Uterus (tissue), 4 donors: ENCODE data around the gene TECTB. TPM values are rescaled to one million over a fixed set of nuclear protein-coding genes. Genes with fewer than 3 reads are reported as not detected.
A peak's percentile ranks its signal among the peaks of the same experiment; 100 is the strongest.

Source experiments
- DNase-seq, 2 donors: peaks; one replicate each; pipeline ENCODE4 v3.0.0-alpha.2; 2019 to 2020
- H3K27ac ChIP-seq, 2 donors: fragments of 200-600 bp; sonication (generic); 1 replicate in 1 of 2; 2 replicates in 1 of 2; pipeline ENCODE4 v1.5.1; 2016 to 2018
- H3K27me3 ChIP-seq, 2 donors: fragments of 200-600 bp; sonication (generic); one replicate each; pipeline ENCODE4 v1.5.1; 2018 to 2019; ENCODE audit warnings: control low read depth in 1 of 2
- H3K36me3 ChIP-seq, 2 donors: fragments of 200-600 bp; sonication (generic); one replicate each; pipeline ENCODE4 v1.5.1; 2019; ENCODE audit warnings: control low read depth in 1 of 2
- H3K4me1 ChIP-seq, 2 donors: fragments of 200-600 bp; sonication (generic); one replicate each; pipeline ENCODE4 v1.5.1; 2018 to 2019; ENCODE audit warnings: control low read depth in 1 of 2
- H3K4me3 ChIP-seq, 2 donors: fragments of 200-600 bp; sonication (generic); 1 replicate in 1 of 2; 2 replicates in 1 of 2; pipeline ENCODE4 v1.5.1; 2018 to 2019; ENCODE audit warnings: mild to moderate bottlenecking in 1 of 2
- H3K9me3 ChIP-seq, 2 donors: fragments of 200-600 bp; sonication (generic); one replicate each; pipeline ENCODE4 v1.5.1; 2019; ENCODE audit warnings: control low read depth in 1 of 2
- CTCF ChIP-seq, 4 experiments: fragments of 200-600 bp in 2 of 4; fragments of 450-650 bp in 2 of 4; sonication (generic) in 2 of 4; IDR thresholded peaks; one replicate each; pipeline ENCODE4 v1.5.1; 2016 to 2019; ENCODE audit warnings: antibody characterized with exemption in 4 of 4, mild to moderate bottlenecking in 2 of 4, moderate library complexity in 1 of 4
- POLR2A ChIP-seq, 2 donors: fragments of 450-650 bp; IDR thresholded peaks; one replicate each; pipeline ENCODE4 v1.6.1; 2016; ENCODE audit warnings: antibody characterized with exemption in 2 of 2, mild to moderate bottlenecking in 1 of 2, moderate library complexity in 1 of 2
- intact Hi-C: fragments of 100-400 bp; cut with DNase I; formaldehyde crosslinking; loops from one replicate; pipeline ENCODE4 v1.15.1; 2023; ENCODE audit warnings: low total_unique reads
- total RNA-seq, 4 donors: library from RNA; depleted of rRNA in 3 of 4; stranded (reverse); fragments of >200 nt in 3 of 4; gene quantifications; one replicate each; pipeline versions ENCODE4 v1.1.0 to v1.2.4, GENCODE V29; 2014 to 2023
- donor health status: DM: yes; HTN: yes; CAD: no.

TECTB gene
- total RNA-seq, 4 donors from 2014 or later, result not detected

- H3K27ac ChIP-seq, result no peak overlapping the region
- DNase-seq, result no peak
- intact Hi-C loops, result no loop called here
Measured at GRCh38 chr10:112260831-112261230, 22.4 kb upstream of the TECTB start.

DNA sequence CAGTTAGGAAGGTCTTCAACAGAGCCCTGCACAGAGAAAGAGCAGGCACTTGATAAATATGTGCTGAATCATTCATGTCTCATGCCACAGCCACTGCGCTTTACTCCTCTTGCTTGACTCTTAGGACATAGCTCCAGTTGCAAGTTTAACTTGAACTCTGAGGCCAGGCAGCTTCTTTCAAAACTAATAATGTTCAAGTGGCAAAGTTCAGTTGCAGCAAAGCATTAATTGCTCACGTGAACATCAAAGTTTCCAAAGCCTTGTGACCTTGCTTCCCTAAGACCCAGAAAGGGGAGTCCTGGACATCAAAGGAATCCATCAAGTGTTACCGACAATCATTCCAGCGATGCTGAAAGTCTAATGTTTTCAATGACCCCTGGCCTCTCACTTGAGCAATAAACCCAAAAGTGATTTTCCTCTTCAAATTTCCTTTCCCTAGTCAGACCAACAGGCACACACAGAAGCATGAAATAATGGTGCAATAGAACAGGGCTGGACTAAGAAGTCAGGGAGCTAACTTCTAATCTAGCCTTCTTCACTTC is 21.8 kb upstream of the TECTB start:
- TF ChIP-seq POLR2A (IDR thresholded peaks at IDR 0.05) (no peak), CTCF (IDR thresholded peaks at IDR 0.05) (no peak)
- Histone ChIP-seq H3K27me3 (no peaks in the 10 kb centered on the region), H3K9me3 (no peaks in the 10 kb centered on the region), H3K27ac (no peak overlapping the region), H3K4me3 (no peak overlapping the region), H3K36me3 (no peaks in the 10 kb centered on the region), H3K4me1 (no peaks in the 10 kb centered on the region)
- intact Hi-C loops, result no loop called here
- DNase-seq, result no peak

More at GRCh38 chr10:112260831-112261230, 22.4 kb upstream of the TECTB start:
- no peaks in the 10 kb centered on the region for H3K36me3 ChIP-seq
- H3K27me3 ChIP-seq, result no peaks in the 10 kb centered on the region
- H3K9me3 ChIP-seq, result no peaks in the 10 kb centered on the region
- no peak for TF ChIP-seq POLR2A (IDR thresholded peaks at IDR 0.05)
- TF ChIP-seq CTCF (IDR thresholded peaks at IDR 0.05), result no peak
- H3K4me3 ChIP-seq, result no peak overlapping the region
- no peaks in the 10 kb centered on the region for H3K4me1 ChIP-seq

DNA sequence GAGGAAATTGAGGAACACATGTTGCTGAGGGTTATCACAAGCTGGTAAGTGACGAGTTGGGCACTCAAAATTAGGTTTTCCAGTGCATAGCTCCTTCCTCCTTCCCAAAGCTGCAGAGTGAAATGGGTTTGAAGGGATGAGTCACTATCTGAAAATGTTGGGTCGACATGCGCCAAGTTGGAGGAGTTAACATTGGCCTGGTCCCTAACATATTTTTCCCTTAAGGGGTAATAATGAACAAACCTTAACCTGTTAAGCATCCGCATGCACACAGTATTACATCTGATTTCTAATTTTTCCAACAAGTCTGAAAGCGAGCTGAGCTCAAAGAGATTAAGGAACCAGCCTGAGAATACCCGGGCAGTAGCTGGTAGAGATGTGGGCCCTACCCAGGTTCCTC is 20.7 kb upstream of the TECTB start:
- TF ChIP-seq CTCF (IDR thresholded peaks at IDR 0.05) (no peak), POLR2A (IDR thresholded peaks at IDR 0.05) (no peak)
- Histone ChIP-seq H3K27ac (peak overlapping the region; percentile 2 to 34), H3K4me3 (no peak overlapping the region), H3K36me3 (no peaks in the 10 kb centered on the region), H3K27me3 (no peaks in the 10 kb centered on the region), H3K9me3 (no peaks in the 10 kb centered on the region), H3K4me1 (no peaks in the 10 kb centered on the region)
- intact Hi-C loops, result no loop called here
- DNase-seq, result no peak

- Histone ChIP-seq H3K36me3 (no peaks in the 10 kb centered on the region), H3K27ac (no peak overlapping the region), H3K4me1 (no peaks in the 10 kb centered on the region), H3K4me3 (no peak overlapping the region), H3K9me3 (no peaks in the 10 kb centered on the region), H3K27me3 (no peaks in the 10 kb centered on the region)
- DNase-seq, result no peak
- intact Hi-C loops, result no loop called here
- TF ChIP-seq CTCF (IDR thresholded peaks at IDR 0.05) (no peak), POLR2A (IDR thresholded peaks at IDR 0.05) (no peak)
Measured at GRCh38 chr10:112265745-112266144, 17.5 kb upstream of the TECTB start.

- no peak overlapping the region for H3K27ac ChIP-seq
- H3K27me3 ChIP-seq, result no peaks in the 10 kb centered on the region
- H3K4me3 ChIP-seq, result no peak overlapping the region
- H3K4me1 ChIP-seq, result no peaks in the 10 kb centered on the region
- intact Hi-C loops, result no loop called here
- no peaks in the 10 kb centered on the region for H3K9me3 ChIP-seq
- H3K36me3 ChIP-seq, result no peaks in the 10 kb centered on the region
- TF ChIP-seq POLR2A (IDR thresholded peaks at IDR 0.05) (no peak), CTCF (IDR thresholded peaks at IDR 0.05) (no peak)
- no peak for DNase-seq
Measured at GRCh38 chr10:112269266-112269665, 13.9 kb upstream of the TECTB start.
